OCI-LY7 (cell line): ENCODE results near the gene GNL1. TPM values are rescaled to one million over a fixed set of nuclear protein-coding genes. Genes with fewer than 3 reads are reported as not detected.
"Not testable (repeated sequence)": the region's sequence is repeated elsewhere in the genome, so short reads cannot be mapped to it uniquely, and the experiment has no call there.

ENCODE experiments used
- BruUV-seq: library from RNA; stranded (reverse); fragments of 400-500 nt; replicated peaks from 2 replicates; lab custom pipeline; 2021; lab: Mats Ljungman, UMichigan
- CTCF ChIA-PET: fragments of 300-600 bp; sonication (Branson Sonifier 250); formaldehyde crosslinking; loops from one replicate; lab custom pipeline; 2022; ENCODE audit warnings: antibody characterized with exemption; ENCODE audit not compliant: unreplicated experiment; lab: Charles Lee
- POLR2A ChIA-PET: fragments of 300-600 bp; sonication (Branson Sonifier 250); formaldehyde crosslinking; loops from one replicate; lab custom pipeline; 2022; ENCODE audit warnings: antibody characterized with exemption; lab: Charles Lee
- DNase-seq: peaks from one replicate; pipeline ENCODE4 v3.0.0-alpha.2; 2015; ENCODE audit warnings: low spot score
- H2AFZ ChIP-seq: fragments of 200-600 bp; sonication (generic), shearing (Covaris generic); 2 replicates; pipeline ENCODE4 v1.6.1; 2014; ENCODE audit warnings: mild to moderate bottlenecking, antibody characterized with exemption, low read length, moderate library complexity
- H3K27ac ChIP-seq: fragments of 200-600 bp; sonication (generic); 2 replicates; pipeline ENCODE4 v1.5.1; 2014; ENCODE audit warnings: mixed run types, low read depth, mild to moderate bottlenecking, moderate library complexity, low read length, inconsistent platforms; ENCODE audit not compliant: poor library complexity, severe bottlenecking
- H3K36me3 ChIP-seq: fragments of 200-600 bp; sonication (generic); 2 replicates; pipeline ENCODE4 v1.6.1; 2014; ENCODE audit warnings: mild to moderate bottlenecking, antibody characterized with exemption, low read length, moderate library complexity, mixed read lengths; ENCODE audit not compliant: insufficient read depth
- H3K4me1 ChIP-seq: fragments of 200-600 bp; sonication (generic); 2 replicates; pipeline ENCODE4 v1.5.1; 2014; ENCODE audit warnings: mild to moderate bottlenecking, low read length; ENCODE audit not compliant: insufficient read depth, poor library complexity, severe bottlenecking
- H3K4me2 ChIP-seq: fragments of 200-600 bp; sonication (generic); 2 replicates; pipeline ENCODE4 v1.6.1; 2014; ENCODE audit warnings: mild to moderate bottlenecking, low read length
- H3K4me3 ChIP-seq: fragments of 200-600 bp; sonication (generic); 2 replicates; pipeline ENCODE4 v1.5.1; 2014; ENCODE audit warnings: mild to moderate bottlenecking, low read depth, low read length; ENCODE audit not compliant: poor library complexity, severe bottlenecking
- H3K79me2 ChIP-seq: fragments of 200-600 bp; sonication (generic); 2 replicates; pipeline ENCODE4 v1.6.1; 2016; ENCODE audit warnings: low read depth, mild to moderate bottlenecking, low read length, moderate library complexity, mixed read lengths; ENCODE audit not compliant: insufficient read depth
- H3K9me2 ChIP-seq: fragments of 200-600 bp; sonication (generic); 2 replicates; pipeline ENCODE4 v1.6.1; 2016; ENCODE audit warnings: mild to moderate bottlenecking, low read length, mixed read lengths; ENCODE audit not compliant: insufficient read depth
- H3K9me3 ChIP-seq: fragments of 200-600 bp; sonication (generic); 2 replicates; pipeline ENCODE4 v1.6.1; 2014; ENCODE audit warnings: mild to moderate bottlenecking, mixed run types, low read length, mixed read lengths
- H4K20me1 ChIP-seq: fragments of 200-600 bp; sonication (generic); 2 replicates; pipeline ENCODE4 v1.6.1; 2014; ENCODE audit warnings: mild to moderate bottlenecking, antibody characterized with exemption, low read length, moderate library complexity, mixed read lengths; ENCODE audit not compliant: insufficient read depth
- EZH2phosphoT487 ChIP-seq: fragments of 200-600 bp; sonication (generic); IDR thresholded peaks from 2 replicates; pipeline ENCODE4 v1.6.1; 2018; ENCODE audit warnings: low read depth, borderline replicate concordance, mild to moderate bottlenecking, mixed run types, antibody characterized with exemption, low read length, moderate library complexity, mixed read lengths
- intact Hi-C: fragments of 100-400 bp; cut with micrococcal nuclease; formaldehyde crosslinking; loops from one replicate; pipeline ENCODE4 v1.10.0; 2022; ENCODE audit not compliant: unreplicated experiment
- total RNA-seq, 2 experiments: library from RNA; depleted of rRNA in 1 of 2; stranded (reverse); fragments of >200 nt in 1 of 2; shearing (Covaris generic) in 1 of 2; gene quantifications; 2 replicates each; pipeline ENCODE4 v1.2.3, GENCODE V29; 2014 to 2022
- TF ChIP-seq, protein P1 (sequence below): fragments of 200-600 bp; sonication (generic); conservative IDR thresholded peaks from 2 replicates; pipeline ENCODE4 v1.5.1; 2014; ENCODE audit warnings: mild to moderate bottlenecking, antibody characterized with exemption, low read length, moderate library complexity, mixed read lengths

GNL1 gene
- total RNA-seq, 2 experiments from 2014 or later, result 66.4 to 114 TPM

GRCh38 chr6:30497714-30498113 is 58.6 kb downstream of the GNL1 start:
- Histone ChIP-seq H3K79me2 (no peaks in the 10 kb centered on the region), H3K9me2 (no peaks in the 10 kb centered on the region), H3K4me2 (no peak overlapping the region), H4K20me1 (no peaks in the 10 kb centered on the region), H3K4me3 (no peak overlapping the region), H3K9me3 (no peaks in the 10 kb centered on the region), H3K4me1 (peaks cover 10% of the 10 kb centered on the region), H2AFZ (no peak overlapping the region), H3K27ac (no peak overlapping the region), H3K36me3 (peaks cover 6% of the 10 kb centered on the region)
- intact Hi-C loops, result no loop called here
- ChIA-PET POLR2A (interaction anchor here (0.6 kb wide), 1 partner anchor 117 kb away, joined by 5 read pairs; no protein-coding TSS in a partner anchor), CTCF (no interaction called here)
- TF ChIP-seq EZH2phosphoT487, result no peak
- TF ChIP-seq, protein P1, sequence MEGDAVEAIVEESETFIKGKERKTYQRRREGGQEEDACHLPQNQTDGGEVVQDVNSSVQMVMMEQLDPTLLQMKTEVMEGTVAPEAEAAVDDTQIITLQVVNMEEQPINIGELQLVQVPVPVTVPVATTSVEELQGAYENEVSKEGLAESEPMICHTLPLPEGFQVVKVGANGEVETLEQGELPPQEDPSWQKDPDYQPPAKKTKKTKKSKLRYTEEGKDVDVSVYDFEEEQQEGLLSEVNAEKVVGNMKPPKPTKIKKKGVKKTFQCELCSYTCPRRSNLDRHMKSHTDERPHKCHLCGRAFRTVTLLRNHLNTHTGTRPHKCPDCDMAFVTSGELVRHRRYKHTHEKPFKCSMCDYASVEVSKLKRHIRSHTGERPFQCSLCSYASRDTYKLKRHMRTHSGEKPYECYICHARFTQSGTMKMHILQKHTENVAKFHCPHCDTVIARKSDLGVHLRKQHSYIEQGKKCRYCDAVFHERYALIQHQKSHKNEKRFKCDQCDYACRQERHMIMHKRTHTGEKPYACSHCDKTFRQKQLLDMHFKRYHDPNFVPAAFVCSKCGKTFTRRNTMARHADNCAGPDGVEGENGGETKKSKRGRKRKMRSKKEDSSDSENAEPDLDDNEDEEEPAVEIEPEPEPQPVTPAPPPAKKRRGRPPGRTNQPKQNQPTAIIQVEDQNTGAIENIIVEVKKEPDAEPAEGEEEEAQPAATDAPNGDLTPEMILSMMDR, result no peak
- DNase-seq, result no peak
- no TSS peak for BruUV-seq

- H3K79me2 ChIP-seq, BruUV-seq, DNase-seq, H4K20me1 ChIP-seq, CTCF ChIA-PET, H3K27ac ChIP-seq, H2AFZ ChIP-seq, H3K9me2 ChIP-seq, POLR2A ChIA-PET, H3K4me2 ChIP-seq, intact Hi-C loops, H3K9me3 ChIP-seq, H3K4me3 ChIP-seq: not testable (repeated sequence)
- Histone ChIP-seq H3K36me3 (peaks cover 11% of the 10 kb centered on the region), H3K4me1 (peaks cover 10% of the 10 kb centered on the region)
Measured at GRCh38 chr6:30497261-30497599, 59.1 kb downstream of the GNL1 start.

DNA sequence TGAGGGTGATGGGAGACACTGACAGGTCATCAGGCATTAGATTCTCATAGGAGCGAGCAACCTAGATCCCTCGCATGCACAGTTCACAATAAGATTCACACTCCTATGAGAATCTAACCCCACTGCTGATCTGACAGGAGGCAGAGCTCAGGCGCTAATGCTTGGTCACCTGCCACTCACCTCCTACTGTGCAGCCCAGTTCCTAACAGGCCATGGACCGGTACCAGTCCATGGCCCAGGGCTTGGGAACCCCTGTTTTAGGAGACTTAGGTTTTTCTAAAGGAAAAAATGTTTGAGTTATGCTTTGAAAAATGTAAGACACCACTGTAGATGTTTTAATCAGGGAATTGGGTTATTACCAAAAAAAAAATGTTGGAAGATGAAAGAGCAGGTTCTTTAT is 60.3 kb downstream of the GNL1 start:
- DNase-seq, result no peak
- H3K9me3 ChIP-seq, result no peaks in the 10 kb centered on the region
- no TSS peak for BruUV-seq
- H3K27ac ChIP-seq, result no peak overlapping the region
- H3K4me3 ChIP-seq, result no peak overlapping the region
- H3K79me2 ChIP-seq, result peaks cover 1% of the 10 kb centered on the region; the same call in 1 of the 2 replicates
- H3K4me2 ChIP-seq, result no peak overlapping the region
- H3K36me3 ChIP-seq, result peaks cover 21% of the 10 kb centered on the region
- POLR2A ChIA-PET, result no interaction called here
- TF ChIP-seq, protein P1, result no peak
- TF ChIP-seq EZH2phosphoT487, result no peak
- intact Hi-C loops, result no loop called here
- H4K20me1 ChIP-seq, result no peaks in the 10 kb centered on the region
- H3K4me1 ChIP-seq, result peaks cover 11% of the 10 kb centered on the region
- H2AFZ ChIP-seq, result no peak overlapping the region
- H3K9me2 ChIP-seq, result no peaks in the 10 kb centered on the region
- CTCF ChIA-PET, result no interaction called here

GRCh38 chr6:30495060-30495459 is 61.2 kb downstream of the GNL1 start:
- peaks cover 29% of the 10 kb centered on the region for H3K36me3 ChIP-seq
- H3K4me2 ChIP-seq, H3K4me3 ChIP-seq, intact Hi-C loops, H4K20me1 ChIP-seq, H3K27ac ChIP-seq, DNase-seq, CTCF ChIA-PET, H3K79me2 ChIP-seq, BruUV-seq, H2AFZ ChIP-seq, H3K9me2 ChIP-seq, H3K9me3 ChIP-seq: not testable (repeated sequence)
- peaks cover 12% of the 10 kb centered on the region for H3K4me1 ChIP-seq
- POLR2A ChIA-PET, result interaction anchor here (0.7 kb wide), 1 partner anchor 9 kb away, joined by 3 read pairs; no protein-coding TSS in a partner anchor
